ENCODE measurements around the gene DNAJC17. TPM values are rescaled to one million over a fixed set of nuclear protein-coding genes. Genes with fewer than 3 reads are reported as not detected.

The DNAJC17 gene
- total and polyA plus RNA-seq, 2 of the 13 experiments (the other 11 are each of a cell fraction or from before 2014, with no cell fraction given), result 22.2 to 26.5 TPM

- TF ChIP-seq EEA1 (CRISPR knock-in tag; IDR thresholded peaks at IDR 0.05; ENCODE audit: borderline replicate concordance) (no peak), CENPT (CRISPR knock-in tag; IDR thresholded peaks at IDR 0.05; ENCODE audit: low read depth) (no peak)
- no peak overlapping the region for H3K27ac ChIP-seq (ENCODE audit: extremely low read length, insufficient read depth, low read length)
- H3K27me3 ChIP-seq (ENCODE audit: control insufficient read depth in 1 of 2, insufficient read depth in 2 of 2, low read length in 2 of 2), result no peaks in the 10 kb centered on the region; a peak in 2 of 5 replicates
- H3K4me1 ChIP-seq (ENCODE audit: insufficient read depth, low read length), result peaks cover 4% of the 10 kb centered on the region; the same call in 1 of the 2 replicates
- in situ Hi-C loops (cut with HindIII; ENCODE audit: extremely low pct_ligation_motif_present, low pct_unique_long_range_greater_than_20kb) (no loop called here), intact Hi-C loops (cut with micrococcal nuclease; ENCODE audit: unreplicated experiment) (no loop called here)
- no TSS peak for BruUV-seq (replicated peaks)
- POLR2A ChIA-PET, result no interaction called here
- no peaks in the 10 kb centered on the region for H3K9me3 ChIP-seq (ENCODE audit: low read length)
- WGBS (ENCODE audit: low lambda C conversion rate), result 55% methylated on average over 1 of the region's 1 CpG
- H4K20me1 ChIP-seq (ENCODE audit: insufficient read depth, low read length), result no peaks in the 10 kb centered on the region
- CTCF ChIA-PET (ENCODE audit: low intra/inter-chr PET ratio, low total read pairs), result no interaction called here
- DNase-seq (ENCODE audit: low spot score) (no peak), FAIRE-seq (no peak), ATAC-seq (no peak)
- no peak overlapping the region for H3K4me2 ChIP-seq (ENCODE audit: low read depth, low read length)
- H3K9ac ChIP-seq (ENCODE audit: insufficient read depth, low read depth, low read length), result no peak overlapping the region
- H3K4me3 ChIP-seq (replicated peaks in 1 of 3; ENCODE audit: insufficient read depth in 1 of 3, low read depth in 2 of 3, low read length in 3 of 3), result no peak overlapping the region
- no peaks in the 10 kb centered on the region for H3K36me3 ChIP-seq (replicated peaks in 1 of 2; ENCODE audit: control insufficient read depth in 1 of 2, insufficient read depth in 2 of 2, low read length in 2 of 2)
- H2AFZ ChIP-seq (ENCODE audit: low read length), result no peak overlapping the region
- no peaks in the 10 kb centered on the region for H3K79me2 ChIP-seq (ENCODE audit: insufficient read depth, low read length)
These were observed 28.7 kb upstream of the DNAJC17 start for GRCh38 chr15:40836020-40836419.

GRCh38 chr15:40832903-40833302, 25.6 kb upstream of the DNAJC17 start:
- Histone ChIP-seq H3K27me3 (ENCODE audit: control insufficient read depth in 1 of 2, insufficient read depth in 2 of 2, low read length in 2 of 2) (no peaks in the 10 kb centered on the region; a peak in 2 of 5 replicates), H3K4me2 (ENCODE audit: low read depth, low read length) (no peak overlapping the region), H3K9me3 (ENCODE audit: low read length) (no peaks in the 10 kb centered on the region), H4K20me1 (ENCODE audit: insufficient read depth, low read length) (no peaks in the 10 kb centered on the region), H3K4me1 (ENCODE audit: insufficient read depth, low read length) (peaks cover 25% of the 10 kb centered on the region), H3K27ac (ENCODE audit: extremely low read length, insufficient read depth, low read length) (no peak overlapping the region), H2AFZ (ENCODE audit: low read length) (no peak overlapping the region), H3K4me3 (replicated peaks in 1 of 3; ENCODE audit: insufficient read depth in 1 of 3, low read depth in 2 of 3, low read length in 3 of 3) (no peak overlapping the region), H3K36me3 (replicated peaks in 1 of 2; ENCODE audit: control insufficient read depth in 1 of 2, insufficient read depth in 2 of 2, low read length in 2 of 2) (no peaks in the 10 kb centered on the region), H3K79me2 (ENCODE audit: insufficient read depth, low read length) (no peaks in the 10 kb centered on the region), H3K9ac (ENCODE audit: insufficient read depth, low read depth, low read length) (no peak overlapping the region)
- in situ Hi-C loops (cut with HindIII; ENCODE audit: extremely low pct_ligation_motif_present, low pct_unique_long_range_greater_than_20kb) (no loop called here), intact Hi-C loops (cut with micrococcal nuclease; ENCODE audit: unreplicated experiment) (no loop called here)
- no peak for DNase-seq (ENCODE audit: low spot score)
- POLR2A ChIA-PET, result no interaction called here
- CTCF ChIA-PET (ENCODE audit: low intra/inter-chr PET ratio, low total read pairs), result no interaction called here
- no peak for ATAC-seq
- no TSS peak for BruUV-seq (replicated peaks)
- TF ChIP-seq ZC3H4 (CRISPR knock-in tag; IDR thresholded peaks at IDR 0.05; ENCODE audit: borderline replicate concordance) (no peak), HDAC2 (CRISPR knock-in tag; IDR thresholded peaks at IDR 0.05) (no peak)
- FAIRE-seq, result no peak

All from HepG2 (cell line).